RWPE1 (cell line): ENCODE data around the gene GAPT.

Experiments used
- CTCF ChIA-PET: fragments of 350-600 bp; sonication (Branson Sonifier 250); formaldehyde crosslinking; extraction: SDS; loops from one replicate; lab custom pipeline; 2021; lab: Yijun Ruan, JAX
- POLR2A ChIA-PET: fragments of 400-600 bp; formaldehyde crosslinking; extraction: SDS; loops from one replicate; lab custom pipeline; 2020; ENCODE audit warnings: antibody characterized with exemption; ENCODE audit not compliant: low non-redundant PET; lab: Yijun Ruan, JAX
- DNase-seq: peaks from one replicate; pipeline ENCODE4 v3.0.0; 2012; ENCODE audit warnings: low spot score
- H3K27ac ChIP-seq: fragments of 450-650 bp; 2 replicates; pipeline ENCODE4 v1.5.1; 2017
- TF ChIP-seq, protein P1 (sequence below): fragments of 450-650 bp; conservative IDR thresholded peaks from 2 replicates; pipeline ENCODE4 v1.5.1; 2017; ENCODE audit warnings: low read depth, mild to moderate bottlenecking

GAPT gene

DNA sequence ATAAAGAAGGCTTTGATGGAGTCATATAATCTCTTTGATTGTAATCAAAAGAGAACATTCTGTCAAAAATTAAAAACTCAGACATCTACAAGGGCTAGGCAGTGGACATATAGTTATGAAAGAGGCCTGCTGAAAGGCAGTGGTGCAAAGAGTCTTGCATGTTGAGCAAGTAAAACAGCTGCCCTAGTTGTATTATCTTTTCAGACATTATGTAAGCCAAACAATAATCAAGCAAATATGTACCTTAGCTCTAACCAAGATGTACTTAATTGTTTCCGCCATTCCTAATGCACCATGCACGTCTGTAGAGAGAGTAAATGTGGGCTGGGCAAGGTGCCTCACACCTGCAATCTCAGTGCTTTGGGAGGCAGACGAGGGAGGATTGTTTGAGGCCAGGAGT, 14.3 kb downstream of the GAPT start:
- no peak for DNase-seq
- TF ChIP-seq, protein P1, sequence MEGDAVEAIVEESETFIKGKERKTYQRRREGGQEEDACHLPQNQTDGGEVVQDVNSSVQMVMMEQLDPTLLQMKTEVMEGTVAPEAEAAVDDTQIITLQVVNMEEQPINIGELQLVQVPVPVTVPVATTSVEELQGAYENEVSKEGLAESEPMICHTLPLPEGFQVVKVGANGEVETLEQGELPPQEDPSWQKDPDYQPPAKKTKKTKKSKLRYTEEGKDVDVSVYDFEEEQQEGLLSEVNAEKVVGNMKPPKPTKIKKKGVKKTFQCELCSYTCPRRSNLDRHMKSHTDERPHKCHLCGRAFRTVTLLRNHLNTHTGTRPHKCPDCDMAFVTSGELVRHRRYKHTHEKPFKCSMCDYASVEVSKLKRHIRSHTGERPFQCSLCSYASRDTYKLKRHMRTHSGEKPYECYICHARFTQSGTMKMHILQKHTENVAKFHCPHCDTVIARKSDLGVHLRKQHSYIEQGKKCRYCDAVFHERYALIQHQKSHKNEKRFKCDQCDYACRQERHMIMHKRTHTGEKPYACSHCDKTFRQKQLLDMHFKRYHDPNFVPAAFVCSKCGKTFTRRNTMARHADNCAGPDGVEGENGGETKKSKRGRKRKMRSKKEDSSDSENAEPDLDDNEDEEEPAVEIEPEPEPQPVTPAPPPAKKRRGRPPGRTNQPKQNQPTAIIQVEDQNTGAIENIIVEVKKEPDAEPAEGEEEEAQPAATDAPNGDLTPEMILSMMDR = no peak
- H3K27ac ChIP-seq = no peak overlapping the region
- POLR2A ChIA-PET = no interaction called here
- CTCF ChIA-PET = interaction anchor here (0.8 kb wide), 1 partner anchor 341 kb away, joined by 3 read pairs; no protein-coding TSS in a partner anchor

DNA sequence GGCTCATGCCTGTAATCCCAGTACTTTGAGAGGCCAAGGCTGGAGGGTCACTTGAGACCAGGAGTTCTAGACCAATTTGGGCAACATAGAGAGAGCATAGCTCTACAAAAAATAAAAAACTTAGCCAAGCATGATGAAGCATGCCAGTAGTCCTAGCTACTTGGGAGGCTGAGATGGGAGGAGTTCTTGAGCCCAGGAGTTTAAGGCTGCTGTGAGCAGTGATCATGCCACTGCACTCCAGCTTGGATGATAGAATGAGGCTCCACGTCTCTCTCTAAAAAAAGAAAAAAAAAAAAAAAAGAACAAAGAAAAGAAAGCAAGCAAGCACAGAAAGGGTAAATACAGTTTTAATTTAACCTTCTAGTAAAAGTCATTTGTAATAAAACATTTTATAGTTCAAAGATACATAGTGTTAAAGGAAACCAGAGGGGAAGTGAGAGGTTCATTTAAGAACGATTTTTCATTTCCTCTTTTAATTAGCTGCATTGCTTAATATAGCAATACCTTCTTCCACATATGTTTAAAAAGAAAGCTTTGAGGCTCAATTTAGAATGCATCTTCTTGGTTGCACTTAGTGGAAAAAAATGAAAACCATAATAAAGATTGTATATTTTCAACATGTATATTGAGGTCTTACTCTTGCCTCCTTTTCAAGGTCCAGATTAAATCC, 14.9 kb downstream of the GAPT start:
- no peak overlapping the region for H3K27ac ChIP-seq
- DNase-seq = no peak
- TF ChIP-seq, protein P1 = no peak
- CTCF ChIA-PET = interaction anchor here (0.7 kb wide), 1 partner anchor 346 kb away, joined by 5 read pairs; no protein-coding TSS in a partner anchor
- POLR2A ChIA-PET = no interaction called here

DNA sequence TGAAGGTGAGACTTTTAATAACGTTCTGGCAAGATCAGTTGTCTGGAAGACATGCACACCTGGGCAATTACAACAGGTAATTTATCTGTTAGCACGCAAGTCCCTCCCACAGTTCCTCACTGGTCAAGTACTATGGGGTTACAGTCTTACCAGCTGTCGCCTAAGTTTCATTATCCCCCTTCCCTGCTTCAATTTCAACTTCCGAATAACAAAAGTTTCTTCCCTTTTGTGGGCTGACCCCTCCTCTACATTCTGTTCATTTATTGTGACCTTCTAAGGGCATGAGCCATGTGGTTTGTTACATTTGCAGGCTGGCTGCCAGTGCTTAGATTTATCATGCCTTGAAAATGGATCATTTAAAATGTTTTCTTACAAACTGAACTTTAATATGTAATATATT, 16.5 kb downstream of the GAPT start:
- H3K27ac ChIP-seq = no peak overlapping the region
- CTCF ChIA-PET = no interaction called here
- TF ChIP-seq, protein P1 = no peak
- POLR2A ChIA-PET = no interaction called here
- DNase-seq = no peak

DNA sequence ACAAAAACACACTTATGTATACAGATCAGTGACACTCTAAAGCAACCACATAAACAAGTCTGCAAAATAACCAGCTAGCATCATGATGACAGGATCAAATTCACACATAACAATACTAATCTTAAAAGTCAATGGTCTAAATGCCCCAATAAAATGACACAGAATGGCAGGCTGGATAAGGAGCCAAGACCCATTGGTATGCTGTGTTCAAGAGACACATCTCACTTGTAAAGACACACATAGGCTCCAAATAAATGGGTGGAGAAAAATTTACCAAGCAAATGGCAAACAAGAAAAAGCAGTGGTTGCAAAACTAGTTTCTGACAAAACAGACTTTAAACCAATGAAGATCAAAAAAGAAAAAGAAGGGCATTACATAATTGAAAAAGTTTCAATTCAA, 26.0 kb downstream of the GAPT start:
- no peak overlapping the region for H3K27ac ChIP-seq
- no peak for DNase-seq
- CTCF ChIA-PET = no interaction called here
- TF ChIP-seq, protein P1 = no peak
- POLR2A ChIA-PET = no interaction called here

DNA sequence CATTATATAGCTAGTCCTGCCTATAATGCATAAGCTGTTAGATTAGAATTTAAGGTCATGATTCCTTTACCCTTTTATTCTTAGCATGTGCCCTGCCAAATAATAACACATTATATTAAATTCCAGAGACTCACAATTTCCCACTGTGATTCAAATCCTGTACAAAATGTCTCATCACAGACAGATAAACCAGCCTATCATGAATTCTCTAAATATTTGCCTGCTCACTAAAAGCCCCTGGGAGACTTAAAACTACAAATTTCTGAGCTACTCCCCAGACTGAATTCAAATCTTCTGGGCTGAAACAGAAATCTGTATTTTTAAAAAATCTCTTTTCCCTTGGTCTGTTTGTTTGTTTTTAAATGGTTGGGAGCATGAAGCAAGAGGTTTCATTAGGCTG, 32.7 kb downstream of the GAPT start:
- ChIA-PET CTCF (interaction anchor here (1.1 kb wide), 1 partner anchor 142 kb away, joined by 3 read pairs; no protein-coding TSS in a partner anchor), POLR2A (no interaction called here)
- no peak for DNase-seq
- TF ChIP-seq, protein P1 = no peak
- no peak overlapping the region for H3K27ac ChIP-seq

DNA sequence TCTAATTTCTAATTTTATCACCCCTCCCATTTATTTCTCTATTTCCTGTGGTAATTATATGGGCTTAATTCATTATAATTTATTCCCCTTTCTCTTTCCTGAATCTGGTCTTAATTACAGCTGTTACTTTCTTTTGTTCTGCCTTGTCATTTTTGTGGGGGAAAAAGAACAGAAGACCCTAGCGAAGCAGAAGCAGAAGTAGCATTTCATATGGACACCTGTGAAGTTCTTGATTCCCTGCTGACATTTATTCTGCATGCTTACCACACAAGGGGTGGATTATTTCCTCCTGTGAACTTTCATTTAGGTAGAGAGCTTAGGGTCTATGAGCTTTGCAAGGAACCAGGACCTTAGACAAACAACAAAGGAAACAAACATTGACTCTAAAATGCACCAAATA, 33.3 kb downstream of the GAPT start:
- ChIA-PET CTCF (interaction anchor here (0.7 to 1.1 kb wide), 2 partner anchors 142 to 1711 kb away, joined by 3 to 4 read pairs; no protein-coding TSS in a partner anchor), POLR2A (no interaction called here)
- DNase-seq = no peak
- H3K27ac ChIP-seq = no peak overlapping the region
- TF ChIP-seq, protein P1 = no peak
